GM10248 (cell line): Measurements from ENCODE around the gene H2AZ1.

Source experiments
- CTCF ChIA-PET: fragments of 300-600 bp; sonication (Branson Sonifier 250); formaldehyde crosslinking; extraction: SDS; loops from one replicate; lab custom pipeline; 2021; ENCODE audit warnings: antibody characterized with exemption; lab: Yijun Ruan, JAX
- POLR2A ChIA-PET: fragments of 350-650 bp; sonication (Branson Sonifier 250); formaldehyde crosslinking; extraction: SDS; loops from one replicate; lab custom pipeline; 2020; ENCODE audit warnings: antibody characterized with exemption; lab: Yijun Ruan, JAX
- DNase-seq: peaks from one replicate; pipeline ENCODE4 v3.0.0; 2012; ENCODE audit errors: extremely low spot score
- CTCF ChIP-seq: IDR thresholded peaks from 2 replicates; pipeline ENCODE4 v1.5.1; 2012; ENCODE audit warnings: mild to moderate bottlenecking, low read depth; ENCODE audit errors: extremely low read depth, missing control alignments, control extremely low read depth

The H2AZ1 gene

GRCh38 chr4:99983289-99983943 is 33.3 kb upstream of the H2AZ1 start:
- DNase-seq, result no peak
- CTCF ChIA-PET, result interaction anchor here (1.1 to 1.8 kb wide), 5 partner anchors 9 to 175 kb away, joined by 3 to 6 read pairs (median 3); no protein-coding TSS in a partner anchor
- TF ChIP-seq CTCF, result no peak

GRCh38 chr4:99979872-99980271 is 29.8 kb upstream of the H2AZ1 start:
- POLR2A ChIA-PET, result no interaction called here
- TF ChIP-seq CTCF, result no peak
- DNase-seq, result no peak
- CTCF ChIA-PET, result no interaction called here

More at GRCh38 chr4:99983289-99983943, 33.3 kb upstream of the H2AZ1 start:
- POLR2A ChIA-PET, result interaction anchor here (1.5 kb wide), 1 partner anchor 32 kb away, joined by 3 read pairs; no protein-coding TSS in a partner anchor

- ChIA-PET POLR2A (no interaction called here), CTCF (no interaction called here)
- TF ChIP-seq CTCF, result no peak
- no peak for DNase-seq
Measured at GRCh38 chr4:99971453-99972111, 21.5 kb upstream of the H2AZ1 start.

GRCh38 chr4:99968330-99968729 is 18.3 kb upstream of the H2AZ1 start:
- ChIA-PET CTCF (interaction anchor here (1.8 kb wide), 1 partner anchor 9 kb away, joined by 5 read pairs; no protein-coding TSS in a partner anchor), POLR2A (no interaction called here)
- no peak for DNase-seq
- TF ChIP-seq CTCF, result no peak

GRCh38 chr4:99966692-99967091 is 16.6 kb upstream of the H2AZ1 start:
- ChIA-PET CTCF (no interaction called here), POLR2A (no interaction called here)
- TF ChIP-seq CTCF, result no peak
- no peak for DNase-seq

GRCh38 chr4:99965674-99966350 is 15.7 kb upstream of the H2AZ1 start:
- no peak for TF ChIP-seq CTCF
- no peak for DNase-seq
- POLR2A ChIA-PET, result no interaction called here
- CTCF ChIA-PET, result interaction anchor here (0.8 to 1.1 kb wide), 2 partner anchors 14 to 23 kb away, joined by 3 read pairs; no protein-coding TSS in a partner anchor
